ENCODE results near the gene ZFYVE1. TPM values are rescaled to one million over a fixed set of nuclear protein-coding genes. Genes with fewer than 3 reads are reported as not detected.

ZFYVE1 gene
- total RNA-seq, 1 experiment from 2014 or later = 14.2 TPM

DNA sequence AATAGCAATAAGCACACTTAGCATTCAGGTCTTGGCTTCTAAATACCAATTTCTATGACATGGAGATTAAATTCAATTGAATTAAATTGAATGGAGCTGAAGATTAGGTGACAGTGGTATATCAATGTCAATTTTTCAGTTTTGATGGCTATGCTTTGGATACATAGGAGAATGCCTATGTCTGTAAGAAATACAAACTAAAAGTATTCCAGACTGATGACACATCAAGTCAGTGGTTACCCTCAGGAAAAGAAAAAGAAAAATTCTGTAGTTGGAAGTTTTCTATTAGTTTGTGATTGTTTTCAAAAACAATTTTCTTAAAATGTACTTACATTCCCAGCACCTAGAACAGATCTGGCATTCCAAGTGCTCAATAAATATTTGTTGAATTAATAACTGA is 105.5 kb downstream of the ZFYVE1 start:
- H3K23me2 ChIP-seq (ENCODE audit: insufficient read length, low read depth, low read length, poor library complexity, severe bottlenecking) = no peaks in the 10 kb centered on the region
- H3K4me2 ChIP-seq (ENCODE audit: insufficient read depth, insufficient read length, low read length) = no peak overlapping the region
- no peak overlapping the region for H4K5ac ChIP-seq (ENCODE audit: insufficient read length, low read depth, low read length)
- H4K20me1 ChIP-seq (ENCODE audit: control insufficient read depth, insufficient read depth, insufficient read length) = no peaks in the 10 kb centered on the region
- no peaks in the 10 kb centered on the region for H3K9me3 ChIP-seq (ENCODE audit: control insufficient read depth, low read depth, low read length)
- no peaks in the 10 kb centered on the region for H3K27me3 ChIP-seq (ENCODE audit: insufficient read depth, low read length)
- no peak overlapping the region for H2BK5ac ChIP-seq (ENCODE audit: insufficient read length, low read length)
- H3K27ac ChIP-seq (ENCODE audit: insufficient read length, low read depth, low read length) = no peak overlapping the region
- H2BK12ac ChIP-seq (ENCODE audit: insufficient read length, low read depth, low read length) = no peak overlapping the region
- H4K8ac ChIP-seq (replicated peaks; ENCODE audit: insufficient read length, low read depth, low read length) = no peak overlapping the region
- no peak overlapping the region for H2BK120ac ChIP-seq (ENCODE audit: low read depth, low read length, poor library complexity, severe bottlenecking)
- H3K14ac ChIP-seq (ENCODE audit: insufficient read depth, low read length) = no peak overlapping the region
- H3K79me1 ChIP-seq (ENCODE audit: insufficient read depth, low read depth, low read length, poor library complexity, severe bottlenecking) = no peaks in the 10 kb centered on the region
- no peak overlapping the region for H3K4ac ChIP-seq (ENCODE audit: low read depth, low read length)
- H3K56ac ChIP-seq (ENCODE audit: insufficient read length, low read depth, low read length) = no peak overlapping the region
- H3K27ac Mint-ChIP-seq = no peak overlapping the region
- no peak overlapping the region for H3T11ph ChIP-seq (ENCODE audit: low read length)
- H3K9ac ChIP-seq (ENCODE audit: extremely low read depth, insufficient read length, low read length) = no peak overlapping the region
- H2BK20ac ChIP-seq (ENCODE audit: low read depth, low read length, poor library complexity, severe bottlenecking) = no peak overlapping the region
- peaks cover 35% of the 10 kb centered on the region for H3K27me3 Mint-ChIP-seq (ENCODE audit: low read depth)
- H3K23ac ChIP-seq (ENCODE audit: insufficient read length, low read depth, low read length) = no peak overlapping the region
- no peaks in the 10 kb centered on the region; a peak in 1 of 5 replicates for H3K9me3 Mint-ChIP-seq
- H3K4me3 Mint-ChIP-seq = no peak overlapping the region
- H4K91ac ChIP-seq (ENCODE audit: insufficient read length, low read depth, low read length) = no peak overlapping the region
- H3K79me2 ChIP-seq (ENCODE audit: insufficient read depth, low read length) = no peaks in the 10 kb centered on the region
- no peak overlapping the region for H2AFZ ChIP-seq (ENCODE audit: low read length)
- no peak for DNase-seq
- H2AK5ac ChIP-seq (ENCODE audit: insufficient read length, low read length) = no peak overlapping the region
- no peaks in the 10 kb centered on the region for H3K36me3 Mint-ChIP-seq (ENCODE audit: insufficient read depth in 1 of 3, low read depth in 3 of 3)
- no peak overlapping the region for H2BK15ac ChIP-seq (ENCODE audit: low read depth, low read length)
- H3K18ac ChIP-seq (ENCODE audit: insufficient read length, low read depth, low read length) = no peak overlapping the region
- H3K4me1 ChIP-seq (ENCODE audit: insufficient read depth, low read length) = no peaks in the 10 kb centered on the region
- TF ChIP-seq, protein P1, sequence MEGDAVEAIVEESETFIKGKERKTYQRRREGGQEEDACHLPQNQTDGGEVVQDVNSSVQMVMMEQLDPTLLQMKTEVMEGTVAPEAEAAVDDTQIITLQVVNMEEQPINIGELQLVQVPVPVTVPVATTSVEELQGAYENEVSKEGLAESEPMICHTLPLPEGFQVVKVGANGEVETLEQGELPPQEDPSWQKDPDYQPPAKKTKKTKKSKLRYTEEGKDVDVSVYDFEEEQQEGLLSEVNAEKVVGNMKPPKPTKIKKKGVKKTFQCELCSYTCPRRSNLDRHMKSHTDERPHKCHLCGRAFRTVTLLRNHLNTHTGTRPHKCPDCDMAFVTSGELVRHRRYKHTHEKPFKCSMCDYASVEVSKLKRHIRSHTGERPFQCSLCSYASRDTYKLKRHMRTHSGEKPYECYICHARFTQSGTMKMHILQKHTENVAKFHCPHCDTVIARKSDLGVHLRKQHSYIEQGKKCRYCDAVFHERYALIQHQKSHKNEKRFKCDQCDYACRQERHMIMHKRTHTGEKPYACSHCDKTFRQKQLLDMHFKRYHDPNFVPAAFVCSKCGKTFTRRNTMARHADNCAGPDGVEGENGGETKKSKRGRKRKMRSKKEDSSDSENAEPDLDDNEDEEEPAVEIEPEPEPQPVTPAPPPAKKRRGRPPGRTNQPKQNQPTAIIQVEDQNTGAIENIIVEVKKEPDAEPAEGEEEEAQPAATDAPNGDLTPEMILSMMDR (conservative IDR thresholded peaks at IDR 0.05) = no peak
- peaks cover 7 to 8% of the 10 kb centered on the region in 2 experiments for H3K4me1 Mint-ChIP-seq
